AG04450 (cell line): ENCODE data around the gene MXD1. TPM values are rescaled to one million over a fixed set of nuclear protein-coding genes. Genes with fewer than 3 reads are reported as not detected.

Source experiments
- CTCF ChIA-PET: fragments of 300-600, 350-600 bp; formaldehyde crosslinking; extraction: SDS; loops from one replicate; lab custom pipeline; 2022; ENCODE audit warnings: antibody characterized with exemption, inconsistent platforms; lab: Charles Lee
- POLR2A ChIA-PET: fragments of 350-600 bp; formaldehyde crosslinking; extraction: SDS; loops from one replicate; lab custom pipeline; 2021; ENCODE audit warnings: antibody characterized with exemption, inconsistent platforms; lab: Yijun Ruan, JAX
- DNase-seq: peaks from one replicate; pipeline ENCODE4 v3.0.0-alpha.2; 2011; ENCODE audit warnings: low read depth, low spot score
- H3K27ac ChIP-seq: one replicate; pipeline ENCODE4 v1.5.1; 2012; ENCODE audit warnings: low read depth, low read length, control low read depth
- H3K27me3 ChIP-seq: one replicate; pipeline ENCODE4 v1.6.0; 2012; ENCODE audit warnings: low read length; ENCODE audit not compliant: control insufficient read depth, insufficient read depth
- H3K4me3 ChIP-seq: 2 replicates; pipeline ENCODE4 v1.5.1; 2011; ENCODE audit warnings: mild to moderate bottlenecking, low read depth, low read length, control low read depth
- H3K9me3 ChIP-seq: 2 replicates; pipeline ENCODE4 v1.5.1; 2012; ENCODE audit warnings: low read length; ENCODE audit not compliant: control insufficient read depth, insufficient read depth
- polyA plus RNA-seq: library from polyadenylated mRNA; depleted of rRNA; stranded (reverse); fragments of >200 nt; gene quantifications from 2 replicates; pipeline ENCODE4 v1.2.3, GENCODE V29; 2011
- TF ChIP-seq, protein P1 (sequence below): IDR thresholded peaks from 2 replicates; pipeline ENCODE4 v1.5.1; 2011; ENCODE audit warnings: low read depth, low read length, control low read depth, inconsistent platforms

MXD1 gene
- polyA plus RNA-seq, 1 experiment: 9.8 TPM

DNA sequence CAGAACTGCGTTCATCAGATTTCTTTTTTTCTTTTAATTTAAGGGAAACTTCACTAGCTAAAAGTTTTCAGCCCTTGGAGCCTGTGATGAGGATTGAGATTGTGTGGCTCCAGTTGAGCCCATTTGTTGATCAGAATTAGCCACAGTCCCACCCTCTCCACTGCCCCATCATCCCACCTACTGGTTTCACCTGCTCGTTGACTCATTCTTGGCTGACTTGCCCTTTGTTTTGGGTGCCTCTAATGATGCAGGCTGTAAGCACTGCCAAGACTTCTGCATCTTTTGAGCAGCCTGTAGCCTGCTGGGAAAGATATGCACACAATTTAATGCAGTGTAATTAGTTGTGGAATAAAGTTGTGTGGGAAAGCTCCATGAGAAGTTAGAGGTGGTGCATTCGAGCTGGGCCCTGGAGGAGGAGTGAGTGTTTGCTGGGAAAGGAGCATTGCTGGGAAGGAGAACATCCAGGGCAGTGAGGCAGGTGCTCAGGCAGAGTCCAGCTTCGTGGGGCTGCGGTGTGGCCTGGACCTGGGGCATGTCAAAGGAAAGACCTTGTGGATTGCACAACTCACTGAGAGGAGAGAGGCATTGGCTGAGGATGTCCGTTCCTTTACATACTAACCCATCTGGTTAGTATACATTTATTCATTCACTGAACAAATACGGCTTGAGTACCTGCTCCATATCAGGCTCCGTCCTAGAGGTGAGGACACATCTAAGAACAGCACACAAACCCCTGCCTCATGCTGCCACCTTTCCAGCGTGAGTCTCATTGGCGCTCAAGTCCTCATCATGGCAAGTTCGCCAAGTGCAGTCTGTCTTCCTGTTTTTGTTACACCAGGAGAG, 28.3 kb downstream of the MXD1 start:
- no peak overlapping the region for H3K27ac ChIP-seq
- ChIA-PET CTCF (interaction anchor here (2.1 kb wide), 1 partner anchor 128 kb away, joined by 6 read pairs; no protein-coding TSS in a partner anchor), POLR2A (no interaction called here)
- DNase-seq: no peak
- H3K4me3 ChIP-seq: no peak overlapping the region
- H3K27me3 ChIP-seq: no peaks in the 10 kb centered on the region
- TF ChIP-seq, protein P1, sequence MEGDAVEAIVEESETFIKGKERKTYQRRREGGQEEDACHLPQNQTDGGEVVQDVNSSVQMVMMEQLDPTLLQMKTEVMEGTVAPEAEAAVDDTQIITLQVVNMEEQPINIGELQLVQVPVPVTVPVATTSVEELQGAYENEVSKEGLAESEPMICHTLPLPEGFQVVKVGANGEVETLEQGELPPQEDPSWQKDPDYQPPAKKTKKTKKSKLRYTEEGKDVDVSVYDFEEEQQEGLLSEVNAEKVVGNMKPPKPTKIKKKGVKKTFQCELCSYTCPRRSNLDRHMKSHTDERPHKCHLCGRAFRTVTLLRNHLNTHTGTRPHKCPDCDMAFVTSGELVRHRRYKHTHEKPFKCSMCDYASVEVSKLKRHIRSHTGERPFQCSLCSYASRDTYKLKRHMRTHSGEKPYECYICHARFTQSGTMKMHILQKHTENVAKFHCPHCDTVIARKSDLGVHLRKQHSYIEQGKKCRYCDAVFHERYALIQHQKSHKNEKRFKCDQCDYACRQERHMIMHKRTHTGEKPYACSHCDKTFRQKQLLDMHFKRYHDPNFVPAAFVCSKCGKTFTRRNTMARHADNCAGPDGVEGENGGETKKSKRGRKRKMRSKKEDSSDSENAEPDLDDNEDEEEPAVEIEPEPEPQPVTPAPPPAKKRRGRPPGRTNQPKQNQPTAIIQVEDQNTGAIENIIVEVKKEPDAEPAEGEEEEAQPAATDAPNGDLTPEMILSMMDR: no peak
- H3K9me3 ChIP-seq: no peaks in the 10 kb centered on the region

DNA sequence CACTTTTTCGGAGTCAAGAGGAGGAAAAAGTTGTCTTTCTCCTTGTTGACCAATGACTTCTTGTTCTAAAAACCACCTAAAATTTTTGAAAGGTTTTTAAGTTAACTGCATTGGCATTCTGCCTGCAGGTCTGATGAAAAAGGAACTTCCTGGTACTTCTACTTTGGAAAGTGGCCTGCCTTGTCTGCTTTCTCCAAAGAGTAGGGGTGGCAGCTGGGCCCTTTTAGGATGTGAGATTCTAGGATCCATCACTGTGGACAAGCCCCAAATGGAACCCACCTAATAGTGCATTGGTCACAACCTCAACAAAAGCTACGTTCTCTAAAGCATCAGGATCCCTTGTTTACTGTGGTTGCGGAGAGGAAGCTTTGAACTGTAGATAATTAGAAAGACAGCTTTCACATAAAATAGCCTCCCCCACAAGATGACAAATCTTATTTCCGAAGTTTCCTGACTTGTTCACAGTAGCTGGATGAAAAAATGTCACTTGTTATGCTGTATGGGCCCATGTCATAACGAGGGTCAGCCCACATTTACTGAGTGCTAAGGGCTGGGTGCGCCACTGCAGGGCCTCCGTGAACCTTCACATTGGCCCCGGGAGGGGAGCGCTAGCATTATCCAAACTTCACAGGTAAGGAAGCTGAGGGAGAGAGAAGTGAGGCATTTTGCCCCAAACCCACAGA, 29.1 kb downstream of the MXD1 start:
- Histone ChIP-seq H3K27ac (no peak overlapping the region), H3K4me3 (no peak overlapping the region), H3K27me3 (no peaks in the 10 kb centered on the region), H3K9me3 (no peaks in the 10 kb centered on the region)
- ChIA-PET CTCF (interaction anchor here (2.1 kb wide), 1 partner anchor 127 kb away, joined by 6 read pairs; no protein-coding TSS in a partner anchor), POLR2A (no interaction called here)
- no peak for DNase-seq
- TF ChIP-seq, protein P1: no peak

DNA sequence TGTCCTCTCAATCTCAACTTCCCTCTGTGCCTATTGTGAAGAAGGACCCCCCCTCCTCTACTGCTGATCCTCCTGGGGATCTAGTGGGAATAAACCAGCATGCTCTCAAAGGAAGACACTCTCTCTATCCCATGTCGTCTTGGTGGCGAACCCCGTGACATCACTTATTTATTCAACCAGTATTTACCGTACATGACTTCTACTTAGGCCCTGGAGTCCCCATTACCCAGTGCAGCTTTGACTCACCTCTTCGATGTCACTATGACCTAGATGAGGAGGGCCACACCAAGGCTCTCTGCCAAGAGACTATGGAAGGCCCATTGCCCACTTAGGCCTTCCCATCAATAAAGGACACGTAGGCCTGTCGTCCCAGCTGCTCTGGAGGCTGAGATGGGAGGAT, 29.8 kb downstream of the MXD1 start:
- no peak overlapping the region for H3K27ac ChIP-seq
- H3K9me3 ChIP-seq: no peaks in the 10 kb centered on the region
- ChIA-PET POLR2A (no interaction called here), CTCF (interaction anchor here (2.1 kb wide), 1 partner anchor 126 kb away, joined by 6 read pairs; no protein-coding TSS in a partner anchor)
- TF ChIP-seq, protein P1: no peak
- DNase-seq: no peak
- H3K4me3 ChIP-seq: no peak overlapping the region
- H3K27me3 ChIP-seq: no peaks in the 10 kb centered on the region

DNA sequence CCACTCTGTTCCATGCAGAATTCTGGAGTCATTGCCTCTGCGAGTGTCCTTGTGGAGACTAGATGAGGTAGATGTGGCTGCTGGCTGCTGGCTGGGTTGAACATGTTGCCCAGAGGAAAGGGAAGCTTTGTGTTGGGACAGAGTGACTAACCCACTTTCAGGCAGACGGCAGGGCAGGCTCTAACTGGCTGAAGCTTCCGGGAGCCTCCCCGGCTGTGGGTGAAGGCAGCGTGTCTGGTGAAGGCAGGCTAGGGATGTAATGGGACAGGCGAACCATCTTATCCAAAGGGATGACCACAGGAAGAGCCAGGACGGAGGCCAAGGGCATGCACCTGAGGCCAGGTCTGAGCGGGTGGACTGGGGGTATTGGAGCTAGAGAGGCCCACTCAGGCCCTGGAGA, 30.5 kb downstream of the MXD1 start:
- Histone ChIP-seq H3K4me3 (no peak overlapping the region), H3K9me3 (no peaks in the 10 kb centered on the region), H3K27ac (no peak overlapping the region), H3K27me3 (no peaks in the 10 kb centered on the region)
- ChIA-PET POLR2A (no interaction called here), CTCF (no interaction called here)
- DNase-seq: no peak
- TF ChIP-seq, protein P1: no peak
